ENCODE measurements around the gene RANBP3L. TPM values are rescaled to one million over a fixed set of nuclear protein-coding genes. Genes with fewer than 3 reads are reported as not detected.
A peak's percentile ranks its signal among the peaks of the same experiment; 100 is the strongest.

The RANBP3L gene
- total RNA-seq, 1 donor from 2014 or later, result 4.3 TPM

GRCh38 chr5:36250427-36250826, 51.3 kb downstream of the RANBP3L start:
- Mint-ChIP-seq H3K9me3 (ENCODE audit: unreplicated experiment) (no peaks in the 10 kb centered on the region), H3K4me1 (ENCODE audit: unreplicated experiment) (peaks cover 13% of the 10 kb centered on the region), H3K36me3 (ENCODE audit: unreplicated experiment) (no peaks in the 10 kb centered on the region), H3K27me3 (ENCODE audit: unreplicated experiment) (peaks cover 7% of the 10 kb centered on the region), H3K4me3 (ENCODE audit: unreplicated experiment) (no peak overlapping the region), H3K27ac (ENCODE audit: unreplicated experiment) (no peak overlapping the region)
- no peak for TF ChIP-seq CTCF (IDR thresholded peaks at IDR 0.05)
- DNase-seq (ENCODE audit: extremely low spot score, unreplicated experiment), result no peak

GRCh38 chr5:36246036-36246800, 55.5 kb downstream of the RANBP3L start:
- H3K27ac Mint-ChIP-seq (ENCODE audit: unreplicated experiment), result no peak overlapping the region
- H3K27me3 Mint-ChIP-seq (ENCODE audit: unreplicated experiment), result peaks cover 7% of the 10 kb centered on the region
- no peaks in the 10 kb centered on the region for H3K9me3 Mint-ChIP-seq (ENCODE audit: unreplicated experiment)
- H3K36me3 Mint-ChIP-seq (ENCODE audit: unreplicated experiment), result no peaks in the 10 kb centered on the region
- TF ChIP-seq CTCF (IDR thresholded peaks at IDR 0.05), result no peak
- H3K4me3 Mint-ChIP-seq (ENCODE audit: unreplicated experiment), result no peak overlapping the region
- DNase-seq (ENCODE audit: extremely low spot score, unreplicated experiment), result no peak
- peaks cover 5% of the 10 kb centered on the region for H3K4me1 Mint-ChIP-seq (ENCODE audit: unreplicated experiment)

- Mint-ChIP-seq H3K27ac (ENCODE audit: unreplicated experiment) (peak overlapping the region; percentile 12), H3K4me3 (ENCODE audit: unreplicated experiment) (peak overlapping the region; percentile 42), H3K27me3 (ENCODE audit: unreplicated experiment) (peaks cover 7% of the 10 kb centered on the region), H3K9me3 (ENCODE audit: unreplicated experiment) (no peaks in the 10 kb centered on the region), H3K4me1 (ENCODE audit: unreplicated experiment) (peaks cover 22% of the 10 kb centered on the region), H3K36me3 (ENCODE audit: unreplicated experiment) (no peaks in the 10 kb centered on the region)
- no peak for DNase-seq (ENCODE audit: extremely low spot score, unreplicated experiment)
- no peak for TF ChIP-seq CTCF (IDR thresholded peaks at IDR 0.05)
These were observed 57.6 kb downstream of the RANBP3L start for GRCh38 chr5:36244076-36244475.

- DNase-seq (ENCODE audit: extremely low spot score, unreplicated experiment), result no peak
- Mint-ChIP-seq H3K27me3 (ENCODE audit: unreplicated experiment) (peaks cover 7% of the 10 kb centered on the region), H3K36me3 (ENCODE audit: unreplicated experiment) (no peaks in the 10 kb centered on the region), H3K27ac (ENCODE audit: unreplicated experiment) (peak overlapping the region; percentile 49), H3K4me3 (ENCODE audit: unreplicated experiment) (peak overlapping the region; percentile 42), H3K4me1 (ENCODE audit: unreplicated experiment) (peaks cover 25% of the 10 kb centered on the region), H3K9me3 (ENCODE audit: unreplicated experiment) (no peaks in the 10 kb centered on the region)
- TF ChIP-seq CTCF (IDR thresholded peaks at IDR 0.05), result no peak
These were observed 58.0 kb downstream of the RANBP3L start for GRCh38 chr5:36243653-36244052.

- no peak for DNase-seq (ENCODE audit: extremely low spot score, unreplicated experiment)
- H3K36me3 Mint-ChIP-seq (ENCODE audit: unreplicated experiment), result no peaks in the 10 kb centered on the region
- peak overlapping the region; percentile 86 for H3K4me3 Mint-ChIP-seq (ENCODE audit: unreplicated experiment)
- peaks cover 27% of the 10 kb centered on the region for H3K4me1 Mint-ChIP-seq (ENCODE audit: unreplicated experiment)
- H3K27me3 Mint-ChIP-seq (ENCODE audit: unreplicated experiment), result peaks cover 3% of the 10 kb centered on the region
- H3K9me3 Mint-ChIP-seq (ENCODE audit: unreplicated experiment), result no peaks in the 10 kb centered on the region
- H3K27ac Mint-ChIP-seq (ENCODE audit: unreplicated experiment), result peak overlapping the region; percentile 98
- TF ChIP-seq CTCF (IDR thresholded peaks at IDR 0.05), result no peak
These were observed 58.9 kb downstream of the RANBP3L start for GRCh38 chr5:36242534-36243485.
